Naive thymus-derived CD8-positive, alpha-beta T cell (primary cell): ENCODE measurements around the gene CRELD1. TPM values are rescaled to one million over a fixed set of nuclear protein-coding genes. Genes with fewer than 3 reads are reported as not detected.

ENCODE experiments used
- ATAC-seq, 2 donors: fragments of 150-1000 bp; cut with Tn5 transposase in 1 of 2; sonication (Bioruptor Pico), chemical (Tn5 transposase) in 1 of 2; 1 replicate in 1 of 2; 2 replicates in 1 of 2; pipeline ENCODE4 v1.10.0; 2021; ENCODE audit warnings: mild to moderate bottlenecking in 2 of 2, moderate library complexity in 2 of 2
- POLR2A ChIA-PET: fragments of 350-600 bp; sonication (Branson Sonifier 250); formaldehyde crosslinking; loops from one replicate; lab custom pipeline; 2021; ENCODE audit warnings: antibody characterized with exemption; lab: Charles Lee
- DNase-seq, 10 donors: peaks; one replicate each; pipeline versions ENCODE4 v3.0.0 to v3.0.0-alpha.2; 2020 to 2022
- H3K27ac Mint-ChIP-seq, 10 donors: one replicate each; pipeline ENCODE4 v1.8.0; 2020 to 2022; ENCODE audit warnings: mild to moderate bottlenecking in 10 of 10, mixed read lengths in 10 of 10, moderate library complexity in 4 of 10, inconsistent platforms in 1 of 10
- H3K27me3 Mint-ChIP-seq, 5 donors: one replicate each; pipeline ENCODE4 v1.8.0; 2021 to 2022; ENCODE audit warnings: mixed read lengths in 5 of 5
- H3K36me3 Mint-ChIP-seq, 3 donors: one replicate each; pipeline ENCODE4 v1.8.0; 2020 to 2022; ENCODE audit warnings: mixed read lengths in 3 of 3, mild to moderate bottlenecking in 2 of 3, inconsistent platforms in 1 of 3
- H3K4me1 Mint-ChIP-seq, 4 donors: one replicate each; pipeline ENCODE4 v1.8.0; 2021 to 2022; ENCODE audit warnings: mixed read lengths in 4 of 4
- H3K4me3 Mint-ChIP-seq, 10 donors: one replicate each; pipeline ENCODE4 v1.8.0; 2020 to 2022; ENCODE audit warnings: mild to moderate bottlenecking in 10 of 10, mixed read lengths in 10 of 10, moderate library complexity in 6 of 10, inconsistent platforms in 1 of 10
- H3K9me3 Mint-ChIP-seq, 9 donors: one replicate each; pipeline ENCODE4 v1.8.0; 2020 to 2022; ENCODE audit warnings: mixed read lengths in 9 of 9, mild to moderate bottlenecking in 3 of 9, inconsistent platforms in 1 of 9, moderate library complexity in 1 of 9
- polyA plus RNA-seq, 3 donors: library from polyadenylated mRNA; unstranded; fragments of 300-500 nt; fragmentation: Illumina TruSeq; gene quantifications; one replicate each; pipeline ENCODE4 v1.2.3, GENCODE V29; 2021
- total RNA-seq, 8 experiments: library from RNA in 2 of 8; stranded (reverse) in 2 of 8; gene quantifications; one replicate each; pipeline ENCODE4 v1.2.3 and lab custom pipeline; 2021 to 2026

The CRELD1 gene
- total and polyA plus RNA-seq, 5 experiments from 2014 or later, result 25.5 to 58.3 (median 33.3) TPM

GRCh38 chr3:9917820-9918219 is 15.8 kb upstream of the CRELD1 start:
- H3K27ac Mint-ChIP-seq, result no peak overlapping the region
- POLR2A ChIA-PET, result interaction anchor here (1.0 kb wide), 1 partner anchor 125 kb away, joined by 3 read pairs; the partner anchor contains the start of genes ARPC4 and TADA3

GRCh38 chr3:9918261-9919038 is 15.2 kb upstream of the CRELD1 start:
- Mint-ChIP-seq H3K27me3 (peaks cover 0 to 10% (median 3%) of the 10 kb centered on the region in 5 donors), H3K27ac (no peak overlapping the region), H3K4me1 (peaks cover 3 to 18% (median 14%) of the 10 kb centered on the region in 4 donors), H3K36me3 (no peaks in the 10 kb centered on the region), H3K9me3 (no peaks in the 10 kb centered on the region), H3K4me3 (peak overlapping the region in 2 of 10 donors; percentile 25 to 36)
- no peak for DNase-seq
- no peak for ATAC-seq
- POLR2A ChIA-PET, result no interaction called here

More at GRCh38 chr3:9917820-9918219, 15.8 kb upstream of the CRELD1 start:
- Mint-ChIP-seq H3K9me3 (no peaks in the 10 kb centered on the region), H3K36me3 (no peaks in the 10 kb centered on the region), H3K27me3 (peaks cover 0 to 8% (median 1%) of the 10 kb centered on the region in 5 donors), H3K4me3 (peak overlapping the region in 2 of 10 donors; percentile 18 to 25), H3K4me1 (peaks cover 3 to 18% (median 14%) of the 10 kb centered on the region in 4 donors)
- ATAC-seq (no peak), DNase-seq (no peak)

GRCh38 chr3:9928158-9928557 is 5.5 kb upstream of the CRELD1 start:
- no peaks in the 10 kb centered on the region for H3K9me3 Mint-ChIP-seq
- no peak overlapping the region for H3K4me3 Mint-ChIP-seq
- POLR2A ChIA-PET, result no interaction called here
- H3K4me1 Mint-ChIP-seq, result peaks cover 3 to 18% (median 14%) of the 10 kb centered on the region in 4 donors
- ATAC-seq (no peak), DNase-seq (no peak)
- peaks cover 0 to 3% (median 0%) of the 10 kb centered on the region in 5 donors for H3K27me3 Mint-ChIP-seq
- H3K27ac Mint-ChIP-seq, result no peak overlapping the region
- no peaks in the 10 kb centered on the region for H3K36me3 Mint-ChIP-seq

DNA sequence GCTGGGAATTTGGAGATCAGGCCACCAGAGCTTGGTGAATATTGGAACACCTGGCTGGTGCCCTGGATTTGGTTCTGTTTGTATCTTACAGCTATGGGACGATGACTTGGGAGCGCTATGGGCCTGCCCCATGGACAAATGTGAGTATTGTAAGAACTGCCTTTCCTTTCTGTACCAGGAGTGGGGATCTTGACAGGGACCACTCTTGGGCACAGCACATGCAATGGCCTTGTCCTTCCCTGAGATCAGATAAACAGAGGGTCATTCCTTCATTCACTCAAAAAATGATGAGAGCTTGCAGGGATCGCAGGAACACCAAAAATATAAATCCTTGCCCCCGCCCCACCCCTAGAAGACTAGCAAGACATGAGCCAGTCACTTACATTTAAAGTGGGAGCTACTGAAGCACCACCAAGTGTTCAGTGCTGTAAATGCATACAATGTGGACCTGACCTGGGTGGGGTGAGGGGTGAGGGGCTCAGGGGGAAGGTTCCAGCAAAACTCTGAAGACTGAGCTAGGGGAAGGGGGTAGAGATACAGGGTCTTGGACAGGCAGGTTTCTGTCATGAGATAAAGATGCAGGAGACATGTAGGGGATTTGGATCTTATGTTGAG is 2.7 kb upstream of the CRELD1 start:
- ATAC-seq (no peak), DNase-seq (peak in 1 of 10 donors; percentile 62)
- Mint-ChIP-seq H3K4me3 (peak overlapping the region in 7 of 10 donors; percentile 13 to 60 (median 53)), H3K27me3 (no peaks in the 10 kb centered on the region), H3K9me3 (no peaks in the 10 kb centered on the region), H3K36me3 (peaks cover 0 to 11% (median 0%) of the 10 kb centered on the region in 3 donors), H3K4me1 (peaks cover 22 to 40% (median 38%) of the 10 kb centered on the region in 4 donors), H3K27ac (peak overlapping the region; percentile 37 to 87 (median 74))
- POLR2A ChIA-PET, result interaction anchor here (0.5 to 5.6 kb wide), 6 partner anchors 15 to 322 kb away, joined by 3 to 73 read pairs (median 6); partner anchors contain the start of genes IL17RC, JAGN1, PRRT3 and TTLL3

DNA sequence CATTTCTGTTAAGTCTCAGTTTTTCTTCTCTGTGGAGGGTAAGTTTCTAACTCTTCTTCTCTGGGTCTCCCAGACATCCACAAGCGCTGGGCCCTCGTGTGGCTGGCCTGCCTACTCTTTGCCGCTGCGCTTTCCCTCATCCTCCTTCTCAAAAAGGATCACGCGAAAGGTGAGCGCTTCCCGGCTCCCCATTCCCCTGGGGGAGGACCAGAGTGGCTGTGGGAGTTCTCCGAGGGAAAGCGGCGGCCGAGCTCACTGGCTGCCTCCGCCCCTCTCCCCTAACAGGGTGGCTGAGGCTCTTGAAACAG is 1.1 kb upstream of the CRELD1 start:
- H3K36me3 Mint-ChIP-seq, result peaks cover 0 to 21% (median 2%) of the 10 kb centered on the region in 3 donors
- H3K27ac Mint-ChIP-seq, result peak overlapping the region; percentile 96 to 100 (median 99)
- no peaks in the 10 kb centered on the region for H3K27me3 Mint-ChIP-seq
- peaks cover 24 to 53% (median 45%) of the 10 kb centered on the region in 4 donors for H3K4me1 Mint-ChIP-seq
- DNase-seq, result no peak
- peak overlapping the region; percentile 94 to 99 (median 98) for H3K4me3 Mint-ChIP-seq
- POLR2A ChIA-PET, result interaction anchor here (0.7 to 5.6 kb wide), 26 partner anchors 11 to 536 kb away, joined by 3 to 73 read pairs (median 10); partner anchors contain the start of genes ARPC4, EMC3, FANCD2 and IL17RC
- ATAC-seq, result no peak
- no peaks in the 10 kb centered on the region for H3K9me3 Mint-ChIP-seq

DNA sequence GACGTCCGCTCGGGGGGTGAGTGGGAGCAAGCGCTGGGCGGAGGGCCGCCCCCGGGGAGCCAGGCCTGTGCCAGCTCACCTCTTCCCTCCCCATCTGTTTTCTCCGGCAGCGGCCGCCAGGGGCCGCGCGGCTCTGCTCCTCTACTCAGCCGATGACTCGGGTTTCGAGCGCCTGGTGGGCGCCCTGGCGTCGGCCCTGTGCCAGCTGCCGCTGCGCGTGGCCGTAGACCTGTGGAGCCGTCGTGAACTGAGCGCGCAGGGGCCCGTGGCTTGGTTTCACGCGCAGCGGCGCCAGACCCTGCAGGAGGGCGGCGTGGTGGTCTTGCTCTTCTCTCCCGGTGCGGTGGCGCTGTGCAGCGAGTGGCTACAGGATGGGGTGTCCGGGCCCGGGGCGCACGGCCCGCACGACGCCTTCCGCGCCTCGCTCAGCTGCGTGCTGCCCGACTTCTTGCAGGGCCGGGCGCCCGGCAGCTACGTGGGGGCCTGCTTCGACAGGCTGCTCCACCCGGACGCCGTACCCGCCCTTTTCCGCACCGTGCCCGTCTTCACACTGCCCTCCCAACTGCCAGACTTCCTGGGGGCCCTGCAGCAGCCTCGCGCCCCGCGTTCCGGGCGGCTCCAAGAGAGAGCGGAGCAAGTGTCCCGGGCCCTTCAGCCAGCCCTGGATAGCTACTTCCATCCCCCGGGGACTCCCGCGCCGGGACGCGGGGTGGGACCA is 632 bp upstream of the CRELD1 start:
- Mint-ChIP-seq H3K36me3 (peaks cover 0 to 23% (median 2%) of the 10 kb centered on the region in 3 donors), H3K27me3 (no peaks in the 10 kb centered on the region), H3K4me1 (peaks cover 24 to 53% (median 45%) of the 10 kb centered on the region in 4 donors), H3K9me3 (no peaks in the 10 kb centered on the region), H3K27ac (peak overlapping the region; percentile 96 to 100 (median 99)), H3K4me3 (peak overlapping the region; percentile 94 to 99 (median 98))
- DNase-seq (peak; percentile 80 to 94 (median 86)), ATAC-seq (peak; percentile 61 to 69)
- POLR2A ChIA-PET, result interaction anchor here (0.6 to 5.6 kb wide), 33 partner anchors 10 to 666 kb away, joined by 3 to 73 read pairs (median 8); partner anchors contain the start of genes ARPC4, BRPF1, EMC3 and FANCD2

GRCh38 chr3:9934235-9934621 is 594 bp downstream of the CRELD1 start:
- POLR2A ChIA-PET, result interaction anchor here (0.7 to 5.6 kb wide), 15 partner anchors 9 to 285 kb away, joined by 3 to 73 read pairs (median 14); partner anchors contain the start of genes ARPC4, EMC3, FANCD2 and JAGN1
- Mint-ChIP-seq H3K9me3 (no peaks in the 10 kb centered on the region), H3K27me3 (no peaks in the 10 kb centered on the region), H3K4me1 (peaks cover 24 to 53% (median 45%) of the 10 kb centered on the region in 4 donors), H3K4me3 (peak overlapping the region; percentile 94 to 99 (median 98)), H3K36me3 (peaks cover 0 to 28% (median 2%) of the 10 kb centered on the region in 3 donors), H3K27ac (peak overlapping the region; percentile 96 to 100 (median 99))
- DNase-seq (peak in 4 of 10 donors; percentile 29 to 72 (median 34)), ATAC-seq (peak; percentile 5 to 18)

- ATAC-seq (no peak), DNase-seq (peak in 2 of 10 donors; percentile 17 to 54)
- Mint-ChIP-seq H3K4me1 (peaks cover 24 to 53% (median 45%) of the 10 kb centered on the region in 4 donors), H3K27ac (peak overlapping the region; percentile 91 to 100 (median 99)), H3K9me3 (no peaks in the 10 kb centered on the region), H3K4me3 (peak overlapping the region; percentile 94 to 99 (median 98)), H3K36me3 (peaks cover 0 to 28% (median 2%) of the 10 kb centered on the region in 3 donors), H3K27me3 (no peaks in the 10 kb centered on the region)
- POLR2A ChIA-PET, result interaction anchor here (0.6 to 5.6 kb wide), 11 partner anchors 8 to 252 kb away, joined by 3 to 73 read pairs (median 6); partner anchors contain the start of genes IL17RE, JAGN1, PRRT3 and VHL
Observed at GRCh38 chr3:9934993-9935392, 1.4 kb downstream of the CRELD1 start.

DNA sequence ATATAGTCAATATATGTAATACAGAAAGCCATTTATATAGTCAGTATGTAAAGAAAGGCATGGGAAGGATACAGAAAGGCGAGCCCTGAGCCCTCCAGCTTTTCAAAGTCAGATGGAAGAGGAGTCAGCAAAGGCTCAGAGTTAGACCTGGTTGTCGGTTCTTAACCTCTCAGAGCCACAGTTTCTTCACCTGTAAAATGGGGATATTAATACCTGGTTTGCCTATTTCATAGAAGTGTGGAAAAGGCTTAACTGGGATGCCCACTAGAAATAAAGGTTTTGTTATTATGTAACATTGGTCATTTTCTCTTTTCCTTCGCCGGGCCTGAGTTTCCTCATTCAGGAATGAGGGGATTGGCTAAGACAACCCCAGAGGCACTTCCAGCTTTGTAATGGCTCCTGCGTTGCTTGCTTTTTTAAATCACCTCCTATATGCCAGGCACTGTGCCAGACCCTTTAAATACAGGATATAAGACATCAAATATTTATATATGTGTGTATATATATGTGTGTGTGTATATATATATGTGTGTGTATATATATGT is 2.4 kb downstream of the CRELD1 start:
- POLR2A ChIA-PET, result interaction anchor here (4.0 to 5.6 kb wide), 2 partner anchors 11 to 16 kb away, joined by 73 read pairs; partner anchors contain the start of gene PRRT3
- H3K9me3 Mint-ChIP-seq, result no peaks in the 10 kb centered on the region
- peak overlapping the region in 4 of 10 donors; percentile 10 to 98 (median 70) for H3K4me3 Mint-ChIP-seq
- peak overlapping the region in 5 of 10 donors; percentile 18 to 100 (median 99) for H3K27ac Mint-ChIP-seq
- H3K27me3 Mint-ChIP-seq, result no peaks in the 10 kb centered on the region
- peaks cover 0 to 31% (median 2%) of the 10 kb centered on the region in 3 donors for H3K36me3 Mint-ChIP-seq
- peaks cover 24 to 53% (median 40%) of the 10 kb centered on the region in 4 donors for H3K4me1 Mint-ChIP-seq
- ATAC-seq, result no peak
- DNase-seq, result peak in 1 of 10 donors; percentile 10

GRCh38 chr3:9937486-9938238 is 4.0 kb downstream of the CRELD1 start:
- peak overlapping the region in 3 of 10 donors; percentile 36 to 87 (median 50) for H3K27ac Mint-ChIP-seq
- DNase-seq (no peak), ATAC-seq (no peak)
- peaks cover 0 to 35% (median 4%) of the 10 kb centered on the region in 3 donors for H3K36me3 Mint-ChIP-seq
- no peak overlapping the region for H3K4me3 Mint-ChIP-seq
- peaks cover 22 to 46% (median 29%) of the 10 kb centered on the region in 4 donors for H3K4me1 Mint-ChIP-seq
- POLR2A ChIA-PET, result no interaction called here
- H3K9me3 Mint-ChIP-seq, result no peaks in the 10 kb centered on the region
- no peaks in the 10 kb centered on the region for H3K27me3 Mint-ChIP-seq

DNA sequence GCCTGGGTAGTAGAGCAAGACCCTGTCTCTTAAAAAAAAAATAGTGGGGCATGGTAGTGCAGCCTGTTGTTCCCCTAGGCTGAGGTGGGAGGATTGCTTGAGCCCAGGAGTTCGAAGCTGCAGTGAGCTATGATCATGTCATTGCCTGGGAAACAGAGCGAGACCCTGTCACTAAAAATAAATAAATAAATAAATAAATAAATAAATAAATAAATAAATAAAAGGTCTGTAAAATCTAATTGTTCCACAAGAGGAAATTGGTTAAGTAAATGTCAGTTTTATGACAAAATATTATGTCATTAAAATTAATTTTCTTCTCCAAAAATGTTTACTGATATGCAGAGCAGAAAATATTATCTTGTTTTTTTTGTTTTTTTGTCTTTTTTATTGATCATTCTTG is 5.3 kb downstream of the CRELD1 start:
- POLR2A ChIA-PET, result no interaction called here
- Mint-ChIP-seq H3K4me1 (peaks cover 20 to 33% (median 27%) of the 10 kb centered on the region in 4 donors), H3K27me3 (no peaks in the 10 kb centered on the region), H3K4me3 (no peak overlapping the region), H3K9me3 (no peaks in the 10 kb centered on the region), H3K27ac (no peak overlapping the region), H3K36me3 (peaks cover 0 to 38% (median 4%) of the 10 kb centered on the region in 3 donors)
- peak in 1 of 10 donors; percentile 8 for DNase-seq
- ATAC-seq, result no peak
